H1 (cell line): ENCODE results near the gene TIE1. TPM values are rescaled to one million over a fixed set of nuclear protein-coding genes. Genes with fewer than 3 reads are reported as not detected.

Experiments
- EGR1 ChIP-seq: IDR thresholded peaks from 2 replicates; pipeline ENCODE4 v1.6.1; 2011; ENCODE audit warnings: low read depth, low read length, borderline replicate concordance
- KDM1A ChIP-seq: fragments of 200-600, 300-600 bp; sonication (generic); IDR thresholded peaks from 2 replicates; pipeline ENCODE4 v1.7.1; 2016; ENCODE audit warnings: mild to moderate bottlenecking, low read length, borderline replicate concordance
- KDM4A ChIP-seq: IDR thresholded peaks from one replicate; pipeline ENCODE4 v1.7.1; 2012; ENCODE audit warnings: low read depth, mild to moderate bottlenecking, moderate library complexity, low read length, inconsistent platforms; ENCODE audit not compliant: severe bottlenecking
- MAFK ChIP-seq: IDR thresholded peaks from 2 replicates; pipeline ENCODE4 v1.6.1; 2012; ENCODE audit warnings: low read depth, mild to moderate bottlenecking, improper control_type of control experiment, low read length
- SP4 ChIP-seq: IDR thresholded peaks from 2 replicates; pipeline ENCODE4 v1.6.1; 2012; ENCODE audit warnings: low read length, inconsistent platforms
- ZNF274 ChIP-seq: IDR thresholded peaks from 2 replicates; pipeline ENCODE4 v1.7.0; 2012; ENCODE audit warnings: low read length, borderline replicate concordance; ENCODE audit errors: extremely low read depth
- polyA plus RNA-seq, 7 experiments: library from polyadenylated mRNA; depleted of rRNA in 3 of 7; stranded (reverse) in 5 of 7; unstranded in 2 of 7; fragments of >200 nt in 5 of 7; fragments of 200-250 nt in 2 of 7; gene quantifications; 1 replicate in 5 of 7; 2 replicates in 1 of 7; 4 replicates in 1 of 7; pipeline versions ENCODE4 v1.2.1 to v1.2.3, GENCODE V29; 2011 to 2013; ENCODE audit warnings: missing spikeins in 2 of 7, mixed read lengths in 2 of 7
- total RNA-seq: library from RNA; stranded (reverse); fragmentation: NEBNext Ultra II Directional; extraction: Animal tissue kit (Norgen Biotek cat#: 25700); gene quantifications from 2 replicates; pipeline ENCODE4 v1.2.1, GENCODE V29; 2021
- TF ChIP-seq, protein P1 (sequence below): fragments of 300-600 bp; sonication (generic); IDR thresholded peaks from 2 replicates; pipeline ENCODE4 v1.7.1; 2012; ENCODE audit warnings: low read length, moderate library complexity, mild to moderate bottlenecking, inconsistent platforms; ENCODE audit not compliant: insufficient replicate concordance

The TIE1 gene
- total and polyA plus RNA-seq, 2 of the 8 experiments (the other 6 are each of a cell fraction or from before 2014, with no cell fraction given) = 0.74 to 2.2 TPM

GRCh38 chr1:43293176-43293575, 7.6 kb upstream of the TIE1 start (continued):
- TF ChIP-seq, protein P1, sequence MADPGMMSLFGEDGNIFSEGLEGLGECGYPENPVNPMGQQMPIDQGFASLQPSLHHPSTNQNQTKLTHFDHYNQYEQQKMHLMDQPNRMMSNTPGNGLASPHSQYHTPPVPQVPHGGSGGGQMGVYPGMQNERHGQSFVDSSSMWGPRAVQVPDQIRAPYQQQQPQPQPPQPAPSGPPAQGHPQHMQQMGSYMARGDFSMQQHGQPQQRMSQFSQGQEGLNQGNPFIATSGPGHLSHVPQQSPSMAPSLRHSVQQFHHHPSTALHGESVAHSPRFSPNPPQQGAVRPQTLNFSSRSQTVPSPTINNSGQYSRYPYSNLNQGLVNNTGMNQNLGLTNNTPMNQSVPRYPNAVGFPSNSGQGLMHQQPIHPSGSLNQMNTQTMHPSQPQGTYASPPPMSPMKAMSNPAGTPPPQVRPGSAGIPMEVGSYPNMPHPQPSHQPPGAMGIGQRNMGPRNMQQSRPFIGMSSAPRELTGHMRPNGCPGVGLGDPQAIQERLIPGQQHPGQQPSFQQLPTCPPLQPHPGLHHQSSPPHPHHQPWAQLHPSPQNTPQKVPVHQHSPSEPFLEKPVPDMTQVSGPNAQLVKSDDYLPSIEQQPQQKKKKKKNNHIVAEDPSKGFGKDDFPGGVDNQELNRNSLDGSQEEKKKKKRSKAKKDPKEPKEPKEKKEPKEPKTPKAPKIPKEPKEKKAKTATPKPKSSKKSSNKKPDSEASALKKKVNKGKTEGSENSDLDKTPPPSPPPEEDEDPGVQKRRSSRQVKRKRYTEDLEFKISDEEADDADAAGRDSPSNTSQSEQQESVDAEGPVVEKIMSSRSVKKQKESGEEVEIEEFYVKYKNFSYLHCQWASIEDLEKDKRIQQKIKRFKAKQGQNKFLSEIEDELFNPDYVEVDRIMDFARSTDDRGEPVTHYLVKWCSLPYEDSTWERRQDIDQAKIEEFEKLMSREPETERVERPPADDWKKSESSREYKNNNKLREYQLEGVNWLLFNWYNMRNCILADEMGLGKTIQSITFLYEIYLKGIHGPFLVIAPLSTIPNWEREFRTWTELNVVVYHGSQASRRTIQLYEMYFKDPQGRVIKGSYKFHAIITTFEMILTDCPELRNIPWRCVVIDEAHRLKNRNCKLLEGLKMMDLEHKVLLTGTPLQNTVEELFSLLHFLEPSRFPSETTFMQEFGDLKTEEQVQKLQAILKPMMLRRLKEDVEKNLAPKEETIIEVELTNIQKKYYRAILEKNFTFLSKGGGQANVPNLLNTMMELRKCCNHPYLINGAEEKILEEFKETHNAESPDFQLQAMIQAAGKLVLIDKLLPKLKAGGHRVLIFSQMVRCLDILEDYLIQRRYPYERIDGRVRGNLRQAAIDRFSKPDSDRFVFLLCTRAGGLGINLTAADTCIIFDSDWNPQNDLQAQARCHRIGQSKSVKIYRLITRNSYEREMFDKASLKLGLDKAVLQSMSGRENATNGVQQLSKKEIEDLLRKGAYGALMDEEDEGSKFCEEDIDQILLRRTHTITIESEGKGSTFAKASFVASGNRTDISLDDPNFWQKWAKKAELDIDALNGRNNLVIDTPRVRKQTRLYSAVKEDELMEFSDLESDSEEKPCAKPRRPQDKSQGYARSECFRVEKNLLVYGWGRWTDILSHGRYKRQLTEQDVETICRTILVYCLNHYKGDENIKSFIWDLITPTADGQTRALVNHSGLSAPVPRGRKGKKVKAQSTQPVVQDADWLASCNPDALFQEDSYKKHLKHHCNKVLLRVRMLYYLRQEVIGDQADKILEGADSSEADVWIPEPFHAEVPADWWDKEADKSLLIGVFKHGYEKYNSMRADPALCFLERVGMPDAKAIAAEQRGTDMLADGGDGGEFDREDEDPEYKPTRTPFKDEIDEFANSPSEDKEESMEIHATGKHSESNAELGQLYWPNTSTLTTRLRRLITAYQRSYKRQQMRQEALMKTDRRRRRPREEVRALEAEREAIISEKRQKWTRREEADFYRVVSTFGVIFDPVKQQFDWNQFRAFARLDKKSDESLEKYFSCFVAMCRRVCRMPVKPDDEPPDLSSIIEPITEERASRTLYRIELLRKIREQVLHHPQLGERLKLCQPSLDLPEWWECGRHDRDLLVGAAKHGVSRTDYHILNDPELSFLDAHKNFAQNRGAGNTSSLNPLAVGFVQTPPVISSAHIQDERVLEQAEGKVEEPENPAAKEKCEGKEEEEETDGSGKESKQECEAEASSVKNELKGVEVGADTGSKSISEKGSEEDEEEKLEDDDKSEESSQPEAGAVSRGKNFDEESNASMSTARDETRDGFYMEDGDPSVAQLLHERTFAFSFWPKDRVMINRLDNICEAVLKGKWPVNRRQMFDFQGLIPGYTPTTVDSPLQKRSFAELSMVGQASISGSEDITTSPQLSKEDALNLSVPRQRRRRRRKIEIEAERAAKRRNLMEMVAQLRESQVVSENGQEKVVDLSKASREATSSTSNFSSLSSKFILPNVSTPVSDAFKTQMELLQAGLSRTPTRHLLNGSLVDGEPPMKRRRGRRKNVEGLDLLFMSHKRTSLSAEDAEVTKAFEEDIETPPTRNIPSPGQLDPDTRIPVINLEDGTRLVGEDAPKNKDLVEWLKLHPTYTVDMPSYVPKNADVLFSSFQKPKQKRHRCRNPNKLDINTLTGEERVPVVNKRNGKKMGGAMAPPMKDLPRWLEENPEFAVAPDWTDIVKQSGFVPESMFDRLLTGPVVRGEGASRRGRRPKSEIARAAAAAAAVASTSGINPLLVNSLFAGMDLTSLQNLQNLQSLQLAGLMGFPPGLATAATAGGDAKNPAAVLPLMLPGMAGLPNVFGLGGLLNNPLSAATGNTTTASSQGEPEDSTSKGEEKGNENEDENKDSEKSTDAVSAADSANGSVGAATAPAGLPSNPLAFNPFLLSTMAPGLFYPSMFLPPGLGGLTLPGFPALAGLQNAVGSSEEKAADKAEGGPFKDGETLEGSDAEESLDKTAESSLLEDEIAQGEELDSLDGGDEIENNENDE = no peak
- TF ChIP-seq EGR1 (no peak), ZNF274 (no peak), KDM4A (no peak), MAFK (no peak), SP4 (no peak), KDM1A (no peak)
